ENCODE data around the gene ORAI1. TPM values are rescaled to one million over a fixed set of nuclear protein-coding genes. Genes with fewer than 3 reads are reported as not detected.
A peak's percentile ranks its signal among the peaks of the same experiment; 100 is the strongest.

The ORAI1 gene
- total RNA-seq, 1 donor from 2014 or later, result 35.3 TPM

DNA sequence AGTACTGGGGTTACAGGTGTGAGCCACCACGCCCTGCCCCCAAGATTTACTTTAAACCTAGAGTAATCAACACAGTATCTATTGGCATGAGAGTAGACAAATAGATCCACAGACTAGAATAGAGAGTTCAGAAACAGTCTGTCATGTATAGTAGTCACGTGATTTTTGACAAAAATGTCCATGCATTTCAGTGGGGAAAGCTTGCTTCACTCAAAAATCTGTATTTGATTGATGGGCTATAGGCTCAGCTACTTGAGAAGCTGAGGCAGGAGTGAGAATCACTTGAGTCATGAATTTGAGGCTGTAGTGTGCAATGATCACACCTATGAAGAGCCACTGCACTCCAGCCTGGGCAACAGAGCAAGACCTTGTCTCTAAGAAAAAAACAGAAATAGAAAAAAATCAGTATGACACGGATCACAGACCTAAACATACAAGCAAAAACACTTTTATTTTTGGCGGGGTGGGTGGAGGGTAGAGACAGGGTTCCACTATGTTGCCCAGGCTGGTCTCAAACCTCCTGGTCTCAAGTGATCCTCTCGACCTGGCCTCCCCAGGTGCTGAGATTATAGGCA is 7.6 kb upstream of the ORAI1 start:
- TF ChIP-seq, protein P1, sequence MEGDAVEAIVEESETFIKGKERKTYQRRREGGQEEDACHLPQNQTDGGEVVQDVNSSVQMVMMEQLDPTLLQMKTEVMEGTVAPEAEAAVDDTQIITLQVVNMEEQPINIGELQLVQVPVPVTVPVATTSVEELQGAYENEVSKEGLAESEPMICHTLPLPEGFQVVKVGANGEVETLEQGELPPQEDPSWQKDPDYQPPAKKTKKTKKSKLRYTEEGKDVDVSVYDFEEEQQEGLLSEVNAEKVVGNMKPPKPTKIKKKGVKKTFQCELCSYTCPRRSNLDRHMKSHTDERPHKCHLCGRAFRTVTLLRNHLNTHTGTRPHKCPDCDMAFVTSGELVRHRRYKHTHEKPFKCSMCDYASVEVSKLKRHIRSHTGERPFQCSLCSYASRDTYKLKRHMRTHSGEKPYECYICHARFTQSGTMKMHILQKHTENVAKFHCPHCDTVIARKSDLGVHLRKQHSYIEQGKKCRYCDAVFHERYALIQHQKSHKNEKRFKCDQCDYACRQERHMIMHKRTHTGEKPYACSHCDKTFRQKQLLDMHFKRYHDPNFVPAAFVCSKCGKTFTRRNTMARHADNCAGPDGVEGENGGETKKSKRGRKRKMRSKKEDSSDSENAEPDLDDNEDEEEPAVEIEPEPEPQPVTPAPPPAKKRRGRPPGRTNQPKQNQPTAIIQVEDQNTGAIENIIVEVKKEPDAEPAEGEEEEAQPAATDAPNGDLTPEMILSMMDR (IDR thresholded peaks at IDR 0.05; ENCODE audit: unreplicated experiment), result no peak
- Mint-ChIP-seq H3K27me3 (ENCODE audit: unreplicated experiment) (peaks cover 6% of the 10 kb centered on the region), H3K9me3 (ENCODE audit: unreplicated experiment) (no peaks in the 10 kb centered on the region), H3K4me1 (ENCODE audit: unreplicated experiment) (peaks cover 9% of the 10 kb centered on the region), H3K27ac (ENCODE audit: unreplicated experiment) (no peak overlapping the region), H3K36me3 (ENCODE audit: low read depth, unreplicated experiment) (no peaks in the 10 kb centered on the region), H3K4me3 (ENCODE audit: unreplicated experiment) (no peak overlapping the region)
- no peak for DNase-seq (ENCODE audit: low spot score)

DNA sequence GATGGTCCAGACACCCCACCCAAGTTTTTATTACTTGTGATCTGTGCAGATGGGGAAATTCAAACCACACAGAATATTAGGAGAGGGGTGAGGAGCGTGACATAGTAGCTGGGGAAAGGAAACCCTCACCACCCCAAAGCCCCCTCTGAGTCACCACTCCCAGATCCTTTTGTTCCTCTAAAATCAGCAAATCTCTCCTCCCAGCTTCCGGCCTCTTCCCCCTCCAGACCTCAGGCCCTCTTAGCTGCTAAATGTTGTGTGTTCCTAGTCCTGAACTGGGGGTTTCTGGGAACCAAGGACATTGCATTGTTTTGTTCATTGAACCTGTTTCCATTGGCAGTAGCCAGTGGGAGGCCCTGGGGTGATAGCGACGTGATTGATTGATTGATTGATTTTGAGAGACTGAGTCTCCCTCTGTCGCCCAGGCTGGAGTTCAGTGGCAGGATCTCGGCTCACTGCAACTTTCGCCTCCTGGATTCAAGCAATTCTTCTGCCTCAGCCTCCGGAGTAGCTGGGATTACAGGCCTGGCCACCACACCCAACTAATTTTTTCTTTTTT is 5.9 kb upstream of the ORAI1 start:
- TF ChIP-seq, protein P1 (IDR thresholded peaks at IDR 0.05; ENCODE audit: unreplicated experiment), result no peak
- peak overlapping the region; percentile 62 for H3K27ac Mint-ChIP-seq (ENCODE audit: unreplicated experiment)
- H3K9me3 Mint-ChIP-seq (ENCODE audit: unreplicated experiment), result no peaks in the 10 kb centered on the region
- H3K4me3 Mint-ChIP-seq (ENCODE audit: unreplicated experiment), result no peak overlapping the region
- no peak for DNase-seq (ENCODE audit: low spot score)
- no peaks in the 10 kb centered on the region for H3K36me3 Mint-ChIP-seq (ENCODE audit: low read depth, unreplicated experiment)
- peaks cover 15% of the 10 kb centered on the region for H3K4me1 Mint-ChIP-seq (ENCODE audit: unreplicated experiment)
- peaks cover 6% of the 10 kb centered on the region for H3K27me3 Mint-ChIP-seq (ENCODE audit: unreplicated experiment)

DNA sequence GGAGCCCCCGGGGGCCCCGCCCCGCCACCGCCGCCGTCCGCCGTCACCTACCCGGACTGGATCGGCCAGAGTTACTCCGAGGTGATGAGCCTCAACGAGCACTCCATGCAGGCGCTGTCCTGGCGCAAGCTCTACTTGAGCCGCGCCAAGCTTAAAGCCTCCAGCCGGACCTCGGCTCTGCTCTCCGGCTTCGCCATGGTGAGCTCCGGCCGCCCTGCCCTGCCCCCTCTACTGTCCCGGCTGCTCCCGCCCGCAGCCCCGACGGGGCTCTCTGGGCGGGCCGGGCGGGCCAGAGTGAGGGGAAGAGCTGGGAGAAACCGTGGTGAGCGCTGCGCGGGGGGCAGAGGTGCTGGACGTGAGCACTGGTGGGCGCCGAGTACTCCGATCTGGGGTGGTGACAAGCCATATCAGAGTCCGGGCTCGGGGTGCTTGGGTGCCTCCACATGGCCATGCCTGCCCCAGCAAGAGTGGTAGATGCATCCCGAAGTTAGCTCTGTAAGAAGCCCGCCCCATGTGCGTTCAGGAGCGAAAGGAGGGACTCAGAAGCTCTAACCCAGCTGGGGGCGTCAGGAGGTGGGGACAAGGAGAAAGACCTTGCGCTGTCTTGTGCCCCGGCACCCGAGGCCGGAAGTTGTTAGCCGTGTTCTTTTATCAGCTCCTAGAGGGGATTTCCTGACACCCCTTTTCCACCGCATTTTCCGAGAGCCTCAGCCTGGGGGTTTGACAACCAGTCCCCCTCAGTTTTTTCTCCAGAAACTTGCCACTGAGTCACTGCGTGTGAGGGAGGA is 717 bp downstream of the ORAI1 start:
- peaks cover 14% of the 10 kb centered on the region for H3K27me3 Mint-ChIP-seq (ENCODE audit: unreplicated experiment)
- peak; percentile 56 for DNase-seq (ENCODE audit: low spot score)
- no peaks in the 10 kb centered on the region for H3K9me3 Mint-ChIP-seq (ENCODE audit: unreplicated experiment)
- H3K27ac Mint-ChIP-seq (ENCODE audit: unreplicated experiment), result peak overlapping the region; percentile 87
- H3K4me1 Mint-ChIP-seq (ENCODE audit: unreplicated experiment), result peaks cover 43% of the 10 kb centered on the region
- TF ChIP-seq, protein P1 (IDR thresholded peaks at IDR 0.05; ENCODE audit: unreplicated experiment), result no peak
- H3K36me3 Mint-ChIP-seq (ENCODE audit: low read depth, unreplicated experiment), result peaks cover 3% of the 10 kb centered on the region
- peak overlapping the region; percentile 95 for H3K4me3 Mint-ChIP-seq (ENCODE audit: unreplicated experiment)

DNA sequence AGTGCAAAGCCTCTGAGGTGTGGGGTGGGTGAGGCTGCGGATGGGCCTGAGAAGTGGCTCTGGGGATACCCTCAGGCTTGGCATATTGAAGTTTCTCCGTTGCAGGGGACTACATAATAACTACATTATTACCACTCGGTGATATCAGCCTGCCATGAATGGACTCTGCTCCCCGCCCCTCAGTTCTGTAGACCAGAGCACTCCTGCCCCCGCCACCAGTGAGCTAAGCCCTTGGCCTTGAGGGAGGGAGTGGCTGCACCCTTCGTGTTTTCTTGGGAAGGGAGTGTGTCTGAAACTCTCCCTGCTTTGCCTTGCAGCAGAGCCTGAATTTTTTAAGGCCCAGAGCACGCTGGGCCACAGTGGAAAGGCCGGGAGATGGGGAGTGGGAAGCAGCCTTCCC is 1.7 kb downstream of the ORAI1 start:
- no peaks in the 10 kb centered on the region for H3K9me3 Mint-ChIP-seq (ENCODE audit: unreplicated experiment)
- TF ChIP-seq, protein P1 (IDR thresholded peaks at IDR 0.05; ENCODE audit: unreplicated experiment), result no peak
- H3K4me1 Mint-ChIP-seq (ENCODE audit: unreplicated experiment), result peaks cover 51% of the 10 kb centered on the region
- H3K36me3 Mint-ChIP-seq (ENCODE audit: low read depth, unreplicated experiment), result peaks cover 3% of the 10 kb centered on the region
- H3K27ac Mint-ChIP-seq (ENCODE audit: unreplicated experiment), result peak overlapping the region; percentile 85
- peak overlapping the region; percentile 95 for H3K4me3 Mint-ChIP-seq (ENCODE audit: unreplicated experiment)
- DNase-seq (ENCODE audit: low spot score), result no peak
- peaks cover 14% of the 10 kb centered on the region for H3K27me3 Mint-ChIP-seq (ENCODE audit: unreplicated experiment)

DNA sequence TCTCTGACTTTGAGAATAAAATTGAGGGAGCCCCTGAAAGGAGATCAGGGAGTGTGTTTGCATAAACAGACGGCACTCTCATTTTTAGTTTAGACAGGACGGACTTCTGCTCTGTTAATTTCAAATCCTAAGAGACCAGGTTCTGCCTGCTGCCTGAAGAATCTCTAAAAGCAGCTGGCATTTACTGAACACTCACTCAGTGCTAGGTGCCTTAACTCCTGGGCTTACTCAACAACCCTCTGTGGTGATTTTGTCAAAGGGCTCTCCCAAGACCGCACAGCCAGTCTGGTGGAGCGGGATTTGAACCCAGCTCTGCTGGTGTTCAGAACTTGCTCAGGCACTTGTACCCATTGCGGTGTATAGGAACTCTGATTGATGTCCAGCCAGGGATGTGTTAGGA is 2.2 kb downstream of the ORAI1 start:
- peak overlapping the region; percentile 85 for H3K27ac Mint-ChIP-seq (ENCODE audit: unreplicated experiment)
- TF ChIP-seq, protein P1 (IDR thresholded peaks at IDR 0.05; ENCODE audit: unreplicated experiment), result no peak
- H3K4me3 Mint-ChIP-seq (ENCODE audit: unreplicated experiment), result peak overlapping the region; percentile 95
- DNase-seq (ENCODE audit: low spot score), result no peak
- peaks cover 3% of the 10 kb centered on the region for H3K36me3 Mint-ChIP-seq (ENCODE audit: low read depth, unreplicated experiment)
- H3K27me3 Mint-ChIP-seq (ENCODE audit: unreplicated experiment), result peaks cover 11% of the 10 kb centered on the region
- H3K4me1 Mint-ChIP-seq (ENCODE audit: unreplicated experiment), result peaks cover 52% of the 10 kb centered on the region
- no peaks in the 10 kb centered on the region for H3K9me3 Mint-ChIP-seq (ENCODE audit: unreplicated experiment)

Measured in endothelial cell (in vitro differentiated cells).